Hepatocyte (in vitro differentiated cells): Measurements from ENCODE around the gene DLL1. TPM values are rescaled to one million over a fixed set of nuclear protein-coding genes. Genes with fewer than 3 reads are reported as not detected.

Experiments
- DNase-seq: peaks from one replicate; pipeline ENCODE4 v3.0.0-alpha.2; 2016; ENCODE audit warnings: low spot score
- H2AFZ ChIP-seq: fragments of 200-600 bp; sonication (generic); 2 replicates; pipeline ENCODE4 v1.6.0; 2016; ENCODE audit warnings: antibody characterized with exemption, mild to moderate bottlenecking
- H3K27ac ChIP-seq: fragments of 200-600 bp; sonication (generic); 2 replicates; pipeline ENCODE4 v1.5.1; 2016; ENCODE audit warnings: mild to moderate bottlenecking
- H3K27me3 ChIP-seq: fragments of 200-600 bp; sonication (generic); 2 replicates; pipeline ENCODE4 v1.6.1; 2016
- H3K36me3 ChIP-seq: fragments of 200-600 bp; sonication (generic); replicated peaks from 2 replicates; pipeline ENCODE4 v1.5.1; 2016; ENCODE audit warnings: low read depth; ENCODE audit not compliant: insufficient read depth
- H3K4me1 ChIP-seq: fragments of 200-600 bp; sonication (generic); 2 replicates; pipeline ENCODE4 v1.5.1; 2016; ENCODE audit warnings: mild to moderate bottlenecking, moderate library complexity; ENCODE audit not compliant: insufficient read depth
- H3K4me2 ChIP-seq: fragments of 200-600 bp; sonication (generic); 2 replicates; pipeline ENCODE4 v1.6.0; 2016
- H3K4me3 ChIP-seq: fragments of 200-600 bp; sonication (generic); 2 replicates; pipeline ENCODE4 v1.5.1; 2016; ENCODE audit warnings: mild to moderate bottlenecking
- H3K79me2 ChIP-seq: fragments of 200-600 bp; sonication (generic); 2 replicates; pipeline ENCODE4 v1.6.0; 2017; ENCODE audit warnings: mild to moderate bottlenecking
- H3K9me2 ChIP-seq: fragments of 200-600 bp; sonication (generic); replicated peaks from 2 replicates; pipeline ENCODE4 v1.6.0; 2017; ENCODE audit warnings: mild to moderate bottlenecking; ENCODE audit not compliant: insufficient read depth
- H3K9me3 ChIP-seq: fragments of 200-600 bp; sonication (generic); 2 replicates; pipeline ENCODE4 v1.5.1; 2016; ENCODE audit warnings: low read depth, mild to moderate bottlenecking
- H4K20me1 ChIP-seq: fragments of 200-600 bp; sonication (generic); 2 replicates; pipeline ENCODE4 v1.6.0; 2016; ENCODE audit warnings: mild to moderate bottlenecking; ENCODE audit not compliant: insufficient read depth, poor library complexity, severe bottlenecking
- EZH2 ChIP-seq: fragments of 200-600 bp; sonication (generic); IDR thresholded peaks from 2 replicates; pipeline ENCODE4 v1.6.1; 2016; ENCODE audit warnings: antibody characterized with exemption, mild to moderate bottlenecking, borderline replicate concordance
- EZH2phosphoT487 ChIP-seq: fragments of 200-600 bp; sonication (generic); IDR thresholded peaks from one replicate; pipeline ENCODE4 v1.6.1; 2018; ENCODE audit warnings: antibody characterized with exemption, mild to moderate bottlenecking, low read depth, moderate library complexity; ENCODE audit not compliant: unreplicated experiment, severe bottlenecking
- WGBS: methylation state at CpG from one replicate; pipeline ENCODE4 v1.1.6; 2016; ENCODE audit warnings: low lambda C conversion rate; ENCODE audit errors: missing lambda C conversion rate; 5-methylcytosine and 5-hydroxymethylcytosine counted together
- polyA plus RNA-seq: library from polyadenylated mRNA; unstranded; fragments of >200 nt; fragmentation: Nextera tagmentation; extraction: Ambion mirVana; gene quantifications from 2 replicates; pipeline ENCODE4 v1.2.1, GENCODE V29; 2016
- total RNA-seq: library from RNA; depleted of rRNA; stranded (reverse); fragments of >200 nt; gene quantifications from 2 replicates; pipeline ENCODE4 v1.2.3, GENCODE V29; 2014
- TF ChIP-seq, protein P1 (sequence below): fragments of 200-600 bp; sonication (generic); IDR thresholded peaks from 2 replicates; pipeline ENCODE4 v1.5.1; 2016; ENCODE audit warnings: antibody characterized with exemption, mild to moderate bottlenecking; ENCODE audit not compliant: poor library complexity

Gene DLL1
- total and polyA plus RNA-seq, 2 experiments from 2014 or later: 3.1 to 3.3 TPM

DNA sequence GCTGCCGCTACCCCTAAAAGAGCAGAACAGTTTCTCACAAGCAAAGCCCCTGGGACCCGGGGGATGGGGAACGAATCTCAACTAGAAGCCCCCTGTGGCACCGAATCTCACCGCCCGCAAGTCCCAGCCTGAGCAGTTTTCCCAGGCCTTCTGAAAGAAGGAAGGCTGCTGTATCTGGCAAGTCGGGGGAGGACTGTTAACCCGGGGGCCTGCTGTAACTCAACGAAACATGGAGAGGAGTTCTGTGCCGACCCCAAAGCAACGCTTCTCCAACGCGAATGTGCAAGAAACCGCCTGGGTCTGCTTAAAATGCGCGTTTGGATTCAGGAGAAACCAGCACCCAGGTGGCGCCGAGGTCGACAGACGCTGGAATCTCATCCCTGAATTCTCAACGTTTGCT, 34.2 kb downstream of the DLL1 start:
- no peaks in the 10 kb centered on the region for H4K20me1 ChIP-seq
- H3K79me2 ChIP-seq: no peaks in the 10 kb centered on the region
- H3K9me3 ChIP-seq: no peaks in the 10 kb centered on the region
- H3K36me3 ChIP-seq: no peaks in the 10 kb centered on the region
- H2AFZ ChIP-seq: no peak overlapping the region
- H3K4me2 ChIP-seq: no peak overlapping the region
- H3K9me2 ChIP-seq: no peaks in the 10 kb centered on the region
- no peak overlapping the region for H3K27ac ChIP-seq
- no peak for TF ChIP-seq EZH2
- TF ChIP-seq EZH2phosphoT487: no peak
- no peaks in the 10 kb centered on the region for H3K27me3 ChIP-seq
- WGBS: 92% methylated on average over 21 of the region's 21 CpGs
- H3K4me1 ChIP-seq: no peaks in the 10 kb centered on the region
- DNase-seq: no peak
- no peak overlapping the region for H3K4me3 ChIP-seq

DNA sequence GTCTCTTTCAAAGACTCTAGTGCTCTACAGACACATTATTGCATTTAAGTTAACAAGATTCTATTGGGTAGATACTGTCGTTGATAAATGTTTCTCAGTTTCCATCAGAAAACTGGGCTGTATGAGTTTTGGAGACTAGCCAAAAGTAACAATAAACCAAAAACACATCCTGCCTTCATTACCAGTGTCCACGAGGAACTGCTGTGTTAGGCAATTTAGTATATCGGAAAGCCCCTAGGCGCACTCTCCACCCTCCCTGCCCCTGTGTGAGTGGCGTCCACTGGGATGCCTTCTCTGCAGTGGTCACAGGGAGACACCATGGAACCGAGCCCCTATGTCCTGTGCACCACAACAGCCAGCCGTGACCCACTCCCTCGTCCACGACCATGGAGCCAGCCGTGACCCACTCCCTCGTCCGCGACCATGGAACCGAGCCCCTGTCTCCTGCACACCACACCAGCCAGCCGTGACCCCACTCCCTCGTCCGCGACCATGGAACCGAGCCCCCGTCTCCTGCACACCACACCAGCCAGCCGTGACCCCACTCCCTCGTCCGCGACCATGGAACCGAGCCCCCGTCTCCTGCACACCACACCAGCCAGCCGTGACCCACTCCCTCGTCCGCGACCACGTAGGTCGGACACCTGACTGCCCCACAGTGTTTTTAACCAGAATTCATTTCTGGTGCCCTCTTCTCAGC, 35.3 kb downstream of the DLL1 start:
- H3K4me2 ChIP-seq: no peak overlapping the region

DNA sequence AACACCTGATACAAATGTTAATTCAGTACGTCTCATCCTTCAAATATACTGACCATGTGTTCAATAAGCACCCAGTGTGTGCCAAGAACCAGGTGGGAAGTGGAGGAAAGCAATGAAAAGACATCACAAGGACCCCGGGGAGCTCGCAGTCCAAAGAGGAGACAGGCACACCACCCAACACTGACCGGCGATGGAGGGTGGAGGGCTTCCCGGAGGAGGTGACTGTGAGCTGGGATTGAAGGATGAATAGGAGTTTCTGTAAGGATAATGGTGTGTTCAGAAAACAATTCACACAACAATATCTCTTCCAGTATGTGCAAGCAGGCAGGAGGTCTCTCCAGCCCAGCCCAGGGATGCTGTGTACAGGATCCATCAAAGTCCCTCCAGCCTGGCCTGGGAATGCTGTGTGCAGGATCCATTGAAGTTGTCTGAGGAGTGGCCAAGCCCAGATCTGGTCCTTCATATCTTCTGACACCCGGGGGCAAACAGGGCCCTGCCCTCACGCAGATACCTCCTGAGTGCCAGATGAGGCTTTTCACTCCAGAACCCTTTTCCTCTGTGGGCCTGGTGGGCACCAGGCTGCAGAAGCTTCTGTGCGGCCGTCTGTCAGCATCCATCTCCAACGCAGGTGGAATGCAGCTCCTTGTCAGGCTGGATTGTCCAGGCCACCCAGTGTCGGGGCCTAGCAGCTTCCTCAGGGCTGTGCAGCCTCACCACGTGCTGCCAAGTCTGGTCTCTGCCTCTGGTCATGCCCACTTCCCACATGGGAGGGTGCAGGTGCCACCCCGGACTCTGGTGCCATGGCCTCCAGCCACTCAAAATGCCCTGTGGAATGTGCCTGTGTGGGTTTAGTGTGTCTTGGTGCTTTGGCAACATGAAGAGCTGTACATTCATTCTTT, 36.3 kb downstream of the DLL1 start:
- Histone ChIP-seq H3K36me3 (no peaks in the 10 kb centered on the region), H3K79me2 (no peaks in the 10 kb centered on the region), H3K27me3 (no peaks in the 10 kb centered on the region), H3K27ac (no peak overlapping the region), H3K4me1 (no peaks in the 10 kb centered on the region), H3K4me3 (no peak overlapping the region), H3K9me3 (no peaks in the 10 kb centered on the region), H4K20me1 (no peaks in the 10 kb centered on the region), H2AFZ (no peak overlapping the region), H3K9me2 (no peaks in the 10 kb centered on the region), H3K4me2 (no peak overlapping the region)
- TF ChIP-seq EZH2 (no peak), EZH2phosphoT487 (no peak)
- TF ChIP-seq, protein P1, sequence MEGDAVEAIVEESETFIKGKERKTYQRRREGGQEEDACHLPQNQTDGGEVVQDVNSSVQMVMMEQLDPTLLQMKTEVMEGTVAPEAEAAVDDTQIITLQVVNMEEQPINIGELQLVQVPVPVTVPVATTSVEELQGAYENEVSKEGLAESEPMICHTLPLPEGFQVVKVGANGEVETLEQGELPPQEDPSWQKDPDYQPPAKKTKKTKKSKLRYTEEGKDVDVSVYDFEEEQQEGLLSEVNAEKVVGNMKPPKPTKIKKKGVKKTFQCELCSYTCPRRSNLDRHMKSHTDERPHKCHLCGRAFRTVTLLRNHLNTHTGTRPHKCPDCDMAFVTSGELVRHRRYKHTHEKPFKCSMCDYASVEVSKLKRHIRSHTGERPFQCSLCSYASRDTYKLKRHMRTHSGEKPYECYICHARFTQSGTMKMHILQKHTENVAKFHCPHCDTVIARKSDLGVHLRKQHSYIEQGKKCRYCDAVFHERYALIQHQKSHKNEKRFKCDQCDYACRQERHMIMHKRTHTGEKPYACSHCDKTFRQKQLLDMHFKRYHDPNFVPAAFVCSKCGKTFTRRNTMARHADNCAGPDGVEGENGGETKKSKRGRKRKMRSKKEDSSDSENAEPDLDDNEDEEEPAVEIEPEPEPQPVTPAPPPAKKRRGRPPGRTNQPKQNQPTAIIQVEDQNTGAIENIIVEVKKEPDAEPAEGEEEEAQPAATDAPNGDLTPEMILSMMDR: no peak
- DNase-seq: no peak
- 87% methylated on average over 13 of the region's 14 CpGs for WGBS

More for the DNA sequence above, 35.3 kb downstream of the DLL1 start:
- Histone ChIP-seq H3K27ac (no peak overlapping the region), H3K9me2 (no peaks in the 10 kb centered on the region), H3K79me2 (no peaks in the 10 kb centered on the region), H3K27me3 (no peaks in the 10 kb centered on the region), H3K4me3 (no peak overlapping the region), H3K9me3 (no peaks in the 10 kb centered on the region), H2AFZ (no peak overlapping the region), H3K4me1 (no peaks in the 10 kb centered on the region), H3K36me3 (no peaks in the 10 kb centered on the region), H4K20me1 (no peaks in the 10 kb centered on the region)
- TF ChIP-seq EZH2: no peak
- TF ChIP-seq EZH2phosphoT487: no peak
- TF ChIP-seq, protein P1: no peak
- DNase-seq: no peak
- WGBS: 90% methylated on average over 17 of the region's 32 CpGs

DNA sequence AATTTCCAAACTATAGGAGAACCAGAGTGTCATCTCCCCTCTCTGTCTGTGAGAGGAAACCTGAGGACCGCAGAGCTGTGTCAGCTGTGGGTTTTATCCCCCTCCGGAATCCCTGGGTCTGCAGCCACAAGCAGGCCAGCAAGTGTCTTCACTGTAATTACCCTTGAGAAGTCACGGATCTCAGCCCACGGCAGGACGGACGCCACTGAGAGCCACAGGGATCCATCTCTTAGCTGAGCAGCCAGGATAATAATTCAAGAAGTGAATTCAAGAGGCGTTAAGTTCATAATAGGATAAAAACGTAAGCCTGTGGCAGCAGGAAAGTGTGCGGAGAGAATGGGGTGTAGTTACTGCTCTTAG, 37.0 kb downstream of the DLL1 start:
- Histone ChIP-seq H3K4me2 (no peak overlapping the region), H3K9me2 (no peaks in the 10 kb centered on the region), H3K36me3 (no peaks in the 10 kb centered on the region), H3K27ac (no peak overlapping the region), H4K20me1 (no peaks in the 10 kb centered on the region), H3K4me1 (no peaks in the 10 kb centered on the region), H3K27me3 (no peaks in the 10 kb centered on the region), H3K4me3 (no peak overlapping the region), H3K79me2 (no peaks in the 10 kb centered on the region), H2AFZ (no peak overlapping the region), H3K9me3 (no peaks in the 10 kb centered on the region)
- no peak for TF ChIP-seq EZH2
- TF ChIP-seq, protein P1: no peak
- TF ChIP-seq EZH2phosphoT487: no peak
- DNase-seq: no peak
- WGBS: 89% methylated on average over 9 of the region's 9 CpGs
